ENCODE data around the gene ZNF57. TPM values are rescaled to one million over a fixed set of nuclear protein-coding genes. Genes with fewer than 3 reads are reported as not detected.
A peak's percentile ranks its signal among the peaks of the same experiment; 100 is the strongest.
"Not testable (repeated sequence)": the region's sequence is repeated elsewhere in the genome, so short reads cannot be mapped to it uniquely, and the experiment has no call there.

Gene ZNF57
- total RNA-seq, 4 donors from 2014 or later, result 16.2 to 46.2 (median 23.4) TPM

DNA sequence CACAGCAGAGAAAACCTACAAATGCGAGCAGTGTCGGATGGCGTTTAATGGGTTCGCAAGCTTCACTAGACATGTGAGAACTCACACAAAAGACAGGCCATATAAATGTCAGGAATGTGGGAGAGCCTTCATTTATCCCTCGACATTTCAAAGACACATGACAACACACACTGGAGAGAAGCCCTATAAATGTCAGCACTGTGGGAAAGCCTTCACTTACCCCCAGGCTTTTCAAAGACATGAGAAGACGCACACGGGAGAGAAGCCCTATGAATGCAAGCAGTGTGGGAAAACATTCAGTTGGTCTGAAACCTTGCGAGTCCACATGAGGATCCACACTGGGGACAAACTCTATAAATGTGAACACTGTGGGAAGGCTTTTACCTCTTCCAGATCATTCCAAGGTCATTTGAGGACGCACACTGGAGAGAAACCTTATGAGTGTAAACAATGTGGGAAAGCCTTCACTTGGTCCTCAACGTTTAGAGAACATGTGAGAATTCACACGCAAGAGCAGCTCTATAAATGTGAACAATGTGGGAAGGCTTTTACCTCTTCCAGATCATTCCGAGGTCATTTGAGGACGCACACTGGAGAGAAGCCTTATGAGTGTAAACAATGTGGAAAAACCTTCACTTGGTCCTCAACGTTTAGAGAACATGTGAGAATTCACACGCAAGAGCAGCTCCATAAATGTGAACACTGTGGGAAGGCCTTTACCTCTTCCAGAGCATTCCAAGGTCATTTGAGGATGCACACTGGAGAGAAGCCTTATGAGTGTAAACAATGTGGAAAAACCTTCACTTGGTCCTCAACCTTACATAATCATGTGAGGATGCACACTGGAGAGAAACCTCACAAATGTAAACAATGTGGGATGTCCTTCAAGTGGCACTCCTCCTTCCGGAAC is 16.8 kb downstream of the ZNF57 start:
- Histone ChIP-seq H3K9me3 (no peaks in the 10 kb centered on the region), H3K4me3 (no peak overlapping the region), H3K27ac (no peak overlapping the region), H3K36me3 (peaks cover 43% of the 10 kb centered on the region), H3K4me1 (peaks cover under 1% of the 10 kb centered on the region), H3K27me3 (no peaks in the 10 kb centered on the region)
- 91% methylated on average over 16 of the region's 16 CpGs for WGBS
- TF ChIP-seq EP300 (IDR thresholded peaks at IDR 0.05) (no peak), POLR2A (IDR thresholded peaks at IDR 0.05) (no peak), POLR2AphosphoS5 (IDR thresholded peaks at IDR 0.05) (no peak)
- TF ChIP-seq, protein P1, sequence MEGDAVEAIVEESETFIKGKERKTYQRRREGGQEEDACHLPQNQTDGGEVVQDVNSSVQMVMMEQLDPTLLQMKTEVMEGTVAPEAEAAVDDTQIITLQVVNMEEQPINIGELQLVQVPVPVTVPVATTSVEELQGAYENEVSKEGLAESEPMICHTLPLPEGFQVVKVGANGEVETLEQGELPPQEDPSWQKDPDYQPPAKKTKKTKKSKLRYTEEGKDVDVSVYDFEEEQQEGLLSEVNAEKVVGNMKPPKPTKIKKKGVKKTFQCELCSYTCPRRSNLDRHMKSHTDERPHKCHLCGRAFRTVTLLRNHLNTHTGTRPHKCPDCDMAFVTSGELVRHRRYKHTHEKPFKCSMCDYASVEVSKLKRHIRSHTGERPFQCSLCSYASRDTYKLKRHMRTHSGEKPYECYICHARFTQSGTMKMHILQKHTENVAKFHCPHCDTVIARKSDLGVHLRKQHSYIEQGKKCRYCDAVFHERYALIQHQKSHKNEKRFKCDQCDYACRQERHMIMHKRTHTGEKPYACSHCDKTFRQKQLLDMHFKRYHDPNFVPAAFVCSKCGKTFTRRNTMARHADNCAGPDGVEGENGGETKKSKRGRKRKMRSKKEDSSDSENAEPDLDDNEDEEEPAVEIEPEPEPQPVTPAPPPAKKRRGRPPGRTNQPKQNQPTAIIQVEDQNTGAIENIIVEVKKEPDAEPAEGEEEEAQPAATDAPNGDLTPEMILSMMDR (IDR thresholded peaks at IDR 0.05), result no peak
- no peak for DNase-seq (ENCODE audit: low spot score in 2 of 2)

DNA sequence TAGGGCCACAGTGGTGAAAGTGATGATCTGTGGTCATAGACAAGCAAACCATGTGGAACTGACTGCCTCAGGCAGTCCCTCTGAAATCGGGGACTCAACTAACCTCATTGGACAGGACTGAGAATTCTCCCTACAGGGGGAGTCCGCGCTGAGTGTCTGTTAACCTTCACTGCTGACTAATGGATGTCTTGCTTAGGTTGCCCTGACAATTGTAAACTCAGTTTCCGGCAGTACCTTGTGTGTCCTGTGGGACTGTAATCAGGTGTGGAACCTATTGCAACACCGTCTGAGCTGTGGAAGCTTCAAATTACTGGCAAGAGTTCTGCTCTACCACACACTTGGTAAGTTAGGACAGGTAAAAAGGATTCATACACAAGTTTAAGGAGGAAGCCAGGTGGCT is 22.3 kb downstream of the ZNF57 start:
- DNase-seq (ENCODE audit: low spot score in 2 of 2), result no peak
- Histone ChIP-seq H3K36me3 (peaks cover 16% of the 10 kb centered on the region), H3K27ac (peak overlapping the region; percentile 68), H3K4me1 (peaks cover 19% of the 10 kb centered on the region), H3K4me3 (no peak overlapping the region), H3K9me3 (no peaks in the 10 kb centered on the region), H3K27me3 (no peaks in the 10 kb centered on the region)
- WGBS, result 55% methylated on average over 4 of the region's 5 CpGs
- TF ChIP-seq POLR2A (IDR thresholded peaks at IDR 0.05) (no peak), POLR2AphosphoS5 (IDR thresholded peaks at IDR 0.05) (no peak), EP300 (IDR thresholded peaks at IDR 0.05) (no peak)
- TF ChIP-seq, protein P1 (IDR thresholded peaks at IDR 0.05), result no peak

DNA sequence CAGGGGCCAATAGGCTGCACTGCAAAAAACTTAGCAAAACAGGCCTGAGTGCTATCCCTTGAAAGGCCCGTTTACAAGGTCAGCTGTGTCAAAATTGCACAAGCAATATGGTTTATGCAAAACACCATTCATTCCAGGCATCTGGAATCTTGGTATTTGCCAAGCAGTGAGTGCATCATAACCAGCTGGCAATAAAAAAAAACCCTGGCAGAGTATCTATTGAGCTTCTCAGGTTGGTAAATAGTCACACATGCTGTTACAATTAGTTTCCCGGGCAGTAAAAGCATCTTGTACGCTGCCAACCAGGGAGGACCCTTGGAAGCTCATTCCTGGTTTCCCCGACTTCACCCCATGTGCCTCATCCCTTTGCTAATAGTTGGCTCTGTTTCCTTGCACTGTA is 22.8 kb downstream of the ZNF57 start:
- peak overlapping the region; percentile 68 for H3K27ac ChIP-seq

DNA sequence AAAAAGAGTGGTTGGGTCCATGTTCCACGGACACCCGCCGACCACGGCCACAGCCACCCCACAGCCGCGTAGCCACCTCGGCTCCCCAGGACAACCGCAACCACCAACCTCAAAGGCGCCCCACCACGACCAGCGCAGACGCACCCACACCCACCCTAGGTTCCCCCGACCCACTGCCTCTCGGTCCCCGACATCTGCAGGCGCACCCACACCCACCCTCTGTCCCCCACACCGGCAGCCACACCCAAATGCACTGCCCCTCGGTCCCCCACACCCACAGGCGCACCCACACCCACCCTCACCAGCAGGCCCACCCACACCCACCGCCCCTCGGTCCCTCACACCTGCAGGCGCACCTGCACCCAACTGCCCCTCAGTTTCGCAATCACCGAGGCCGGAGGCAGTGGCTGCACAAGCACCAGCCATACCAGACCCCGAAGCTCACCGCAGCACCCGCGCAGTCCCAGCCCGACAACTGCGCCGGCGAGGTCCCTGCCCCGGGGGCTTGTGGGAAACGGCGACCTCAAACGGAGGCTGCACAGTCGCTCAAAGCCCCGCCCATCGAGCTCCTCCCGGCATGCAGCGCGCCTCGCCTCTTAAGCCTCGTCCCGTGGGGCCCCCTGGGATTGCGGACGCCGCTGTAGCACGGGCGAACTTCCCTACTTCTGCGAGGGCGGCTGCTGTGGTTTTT is 25.8 kb downstream of the ZNF57 start:
- DNase-seq (ENCODE audit: low spot score in 2 of 2), result no peak
- WGBS, result 94% methylated on average over 25 of the region's 53 CpGs
- no peak for TF ChIP-seq POLR2A (IDR thresholded peaks at IDR 0.05)
- TF ChIP-seq, protein P1 (IDR thresholded peaks at IDR 0.05), result no peak
- no peak for TF ChIP-seq EP300 (IDR thresholded peaks at IDR 0.05)
- no peak for TF ChIP-seq POLR2AphosphoS5 (IDR thresholded peaks at IDR 0.05)

More for the DNA sequence above, 22.8 kb downstream of the ZNF57 start:
- H3K4me1 ChIP-seq, result peaks cover 19% of the 10 kb centered on the region
- DNase-seq (ENCODE audit: low spot score in 2 of 2), result no peak
- no peaks in the 10 kb centered on the region for H3K9me3 ChIP-seq
- H3K27me3 ChIP-seq, result no peaks in the 10 kb centered on the region
- 25% methylated on average over 4 of the region's 4 CpGs for WGBS
- H3K4me3 ChIP-seq, result no peak overlapping the region
- peaks cover 11% of the 10 kb centered on the region for H3K36me3 ChIP-seq
- TF ChIP-seq EP300 (IDR thresholded peaks at IDR 0.05) (no peak), POLR2AphosphoS5 (IDR thresholded peaks at IDR 0.05) (peak in 2 of 3 donors; percentile 11 to 83)

DNA sequence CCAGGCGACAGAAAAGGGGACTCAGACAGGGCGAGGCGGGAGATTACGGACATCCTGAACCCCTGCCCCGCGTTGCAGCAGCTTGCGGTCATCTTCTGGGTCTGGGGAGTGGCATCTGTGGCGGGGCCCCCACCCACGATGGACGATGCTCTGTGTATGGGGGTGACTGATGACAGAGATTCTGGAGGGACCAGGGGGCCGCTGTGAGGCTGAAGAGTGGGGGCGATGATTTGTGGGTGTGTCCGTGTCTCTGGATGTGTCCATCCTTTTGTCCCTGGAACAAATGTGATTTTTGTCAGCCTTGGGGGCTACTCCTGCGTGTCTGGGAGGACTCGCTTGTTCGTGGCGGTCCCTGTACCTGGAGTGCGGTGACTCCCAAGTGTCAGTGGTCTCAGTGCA is 26.3 kb downstream of the ZNF57 start:
- Histone ChIP-seq H3K36me3 (peaks cover 2% of the 10 kb centered on the region), H3K4me1 (peaks cover 19% of the 10 kb centered on the region), H3K9me3 (no peaks in the 10 kb centered on the region), H3K27me3 (no peaks in the 10 kb centered on the region), H3K4me3 (no peak overlapping the region), H3K27ac (no peak overlapping the region)
- no peak for DNase-seq (ENCODE audit: low spot score in 2 of 2)
- no peak for TF ChIP-seq POLR2AphosphoS5 (IDR thresholded peaks at IDR 0.05)
- 95% methylated on average over 18 of the region's 18 CpGs for WGBS

More for the DNA sequence above, 25.8 kb downstream of the ZNF57 start:
- Histone ChIP-seq H3K4me3 (no peak overlapping the region), H3K4me1 (peaks cover 19% of the 10 kb centered on the region), H3K27ac (no peak overlapping the region), H3K27me3 (no peaks in the 10 kb centered on the region), H3K36me3 (no peaks in the 10 kb centered on the region), H3K9me3 (no peaks in the 10 kb centered on the region)

DNA sequence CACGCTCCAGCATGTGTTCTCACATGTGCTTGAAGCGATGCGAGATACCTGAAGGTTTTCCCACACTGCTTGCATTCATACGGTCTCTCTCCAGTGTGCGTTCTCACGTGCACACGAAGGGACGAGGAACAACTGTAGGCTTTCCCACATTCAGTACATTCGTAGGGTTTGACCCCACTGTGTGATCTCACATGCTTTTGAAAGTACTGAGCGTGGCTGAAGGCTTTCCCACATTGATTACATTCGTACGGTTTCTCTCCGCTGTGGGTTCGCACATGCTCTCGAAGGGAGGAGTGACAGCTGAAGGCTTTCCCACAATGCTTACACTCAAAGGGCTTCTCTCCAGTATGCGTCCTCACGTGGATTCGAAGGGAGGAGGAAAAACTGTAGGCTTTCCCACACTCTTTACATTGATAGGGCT is 32.8 kb downstream of the ZNF57 start:
- no peak for DNase-seq (ENCODE audit: low spot score in 2 of 2)
- TF ChIP-seq EP300 (IDR thresholded peaks at IDR 0.05), result no peak
- WGBS, result 96% methylated on average over 18 of the region's 18 CpGs

DNA sequence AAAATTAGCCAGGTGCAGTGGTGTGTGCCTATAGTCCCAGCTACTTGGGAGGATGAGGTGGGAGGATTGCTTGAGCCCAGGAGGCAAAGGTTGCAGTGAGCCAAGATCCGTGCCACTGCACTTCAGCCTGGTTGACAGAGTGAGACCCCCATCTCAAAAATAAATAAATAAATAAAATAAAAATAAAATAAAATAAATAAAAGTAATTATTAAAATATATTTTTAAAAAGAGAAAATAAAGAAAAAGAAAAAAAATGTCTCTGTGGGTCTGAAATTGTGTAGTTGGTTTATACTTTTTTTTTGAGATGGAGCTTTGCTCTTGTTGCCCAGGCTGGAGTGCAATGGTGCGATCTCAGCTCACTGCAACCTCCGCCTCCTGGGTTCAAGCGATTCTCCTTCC is 35.1 kb downstream of the ZNF57 start:
- H3K27me3 ChIP-seq; DNase-seq (ENCODE audit: low spot score in 2 of 2); H3K4me3 ChIP-seq; H3K4me1 ChIP-seq; H3K27ac ChIP-seq: not testable (repeated sequence)
- H3K36me3 ChIP-seq, result peaks cover 55% of the 10 kb centered on the region
- WGBS, result 96% methylated on average over 4 of the region's 4 CpGs
- H3K9me3 ChIP-seq, result peaks cover 14% of the 10 kb centered on the region

More for the DNA sequence above, 32.8 kb downstream of the ZNF57 start:
- H3K9me3 ChIP-seq, result peaks cover 14% of the 10 kb centered on the region
- no peaks in the 10 kb centered on the region for H3K27me3 ChIP-seq
- H3K4me1 ChIP-seq, result no peaks in the 10 kb centered on the region
- no peak overlapping the region for H3K4me3 ChIP-seq
- H3K27ac ChIP-seq, result no peak overlapping the region
- H3K36me3 ChIP-seq, result peaks cover 46% of the 10 kb centered on the region
